ENCODE data around the gene ARPC5L.

DNA sequence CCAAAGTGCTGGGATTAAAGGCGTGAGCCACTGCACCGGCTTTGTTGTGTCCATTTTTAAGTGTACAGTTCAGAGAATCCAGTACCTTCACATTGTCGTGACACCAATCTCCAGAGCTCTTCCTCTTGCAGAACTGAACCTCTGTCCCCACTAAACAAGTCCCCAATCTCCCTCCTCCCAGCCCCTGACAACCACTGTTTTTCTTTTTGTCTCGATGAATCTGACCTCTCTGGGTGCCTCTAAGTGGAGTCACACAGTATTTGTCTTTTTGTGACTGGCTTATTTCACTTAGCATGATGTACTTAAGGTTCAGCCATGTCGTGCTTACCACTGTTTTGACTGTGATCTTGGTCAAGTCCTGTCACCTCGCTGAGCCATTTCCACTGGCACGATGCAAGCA is 7.1 kb upstream of the ARPC5L start:
- TF ChIP-seq REST (IDR thresholded peaks at IDR 0.05; ENCODE audit: insufficient read depth in 1 of 2, low read depth in 2 of 2, low read length in 2 of 2) = no peak
- TF ChIP-seq TAF1 (IDR thresholded peaks at IDR 0.05; ENCODE audit: borderline replicate concordance, insufficient read depth, low read length) = no peak
- no peak for TF ChIP-seq POLR2AphosphoS5 (IDR thresholded peaks at IDR 0.05; ENCODE audit: low read depth, low read length)
- TF ChIP-seq SIN3A (IDR thresholded peaks at IDR 0.05; ENCODE audit: borderline replicate concordance, insufficient read depth, low read length) = no peak
- no peak for TF ChIP-seq FOXP2 (optimal IDR thresholded peaks at IDR 0.05; ENCODE audit: borderline replicate concordance, extremely low read depth, extremely low read length, insufficient read depth)
